ENCODE measurements around the gene DYNC1LI1.

Gene DYNC1LI1

GRCh38 chr3:32584660-32585059, 14.0 kb upstream of the DYNC1LI1 start:
- TF ChIP-seq MAX (IDR thresholded peaks at IDR 0.05) (no peak), TAF1 (IDR thresholded peaks at IDR 0.05; ENCODE audit: low read depth) (no peak), EGR1 (IDR thresholded peaks at IDR 0.05) (no peak), NFIC (IDR thresholded peaks at IDR 0.05) (no peak), TEAD4 (IDR thresholded peaks at IDR 0.05) (no peak), TCF12 (IDR thresholded peaks at IDR 0.05; ENCODE audit: low read depth) (no peak), FOXM1 (IDR thresholded peaks at IDR 0.05; ENCODE audit: borderline replicate concordance, low read depth) (no peak), EP300 (IDR thresholded peaks at IDR 0.05; ENCODE audit: borderline replicate concordance) (no peak), YY1 (IDR thresholded peaks at IDR 0.05; ENCODE audit: low read depth) (no peak), ZBTB7A (IDR thresholded peaks at IDR 0.05; ENCODE audit: low read depth) (no peak), CEBPB (IDR thresholded peaks at IDR 0.05) (no peak), CREB1 (IDR thresholded peaks at IDR 0.05; ENCODE audit: low read depth) (no peak), USF1 (IDR thresholded peaks at IDR 0.05) (no peak), RAD21 (IDR thresholded peaks at IDR 0.05; ENCODE audit: low read depth) (no peak)
- TF ChIP-seq, protein P1, sequence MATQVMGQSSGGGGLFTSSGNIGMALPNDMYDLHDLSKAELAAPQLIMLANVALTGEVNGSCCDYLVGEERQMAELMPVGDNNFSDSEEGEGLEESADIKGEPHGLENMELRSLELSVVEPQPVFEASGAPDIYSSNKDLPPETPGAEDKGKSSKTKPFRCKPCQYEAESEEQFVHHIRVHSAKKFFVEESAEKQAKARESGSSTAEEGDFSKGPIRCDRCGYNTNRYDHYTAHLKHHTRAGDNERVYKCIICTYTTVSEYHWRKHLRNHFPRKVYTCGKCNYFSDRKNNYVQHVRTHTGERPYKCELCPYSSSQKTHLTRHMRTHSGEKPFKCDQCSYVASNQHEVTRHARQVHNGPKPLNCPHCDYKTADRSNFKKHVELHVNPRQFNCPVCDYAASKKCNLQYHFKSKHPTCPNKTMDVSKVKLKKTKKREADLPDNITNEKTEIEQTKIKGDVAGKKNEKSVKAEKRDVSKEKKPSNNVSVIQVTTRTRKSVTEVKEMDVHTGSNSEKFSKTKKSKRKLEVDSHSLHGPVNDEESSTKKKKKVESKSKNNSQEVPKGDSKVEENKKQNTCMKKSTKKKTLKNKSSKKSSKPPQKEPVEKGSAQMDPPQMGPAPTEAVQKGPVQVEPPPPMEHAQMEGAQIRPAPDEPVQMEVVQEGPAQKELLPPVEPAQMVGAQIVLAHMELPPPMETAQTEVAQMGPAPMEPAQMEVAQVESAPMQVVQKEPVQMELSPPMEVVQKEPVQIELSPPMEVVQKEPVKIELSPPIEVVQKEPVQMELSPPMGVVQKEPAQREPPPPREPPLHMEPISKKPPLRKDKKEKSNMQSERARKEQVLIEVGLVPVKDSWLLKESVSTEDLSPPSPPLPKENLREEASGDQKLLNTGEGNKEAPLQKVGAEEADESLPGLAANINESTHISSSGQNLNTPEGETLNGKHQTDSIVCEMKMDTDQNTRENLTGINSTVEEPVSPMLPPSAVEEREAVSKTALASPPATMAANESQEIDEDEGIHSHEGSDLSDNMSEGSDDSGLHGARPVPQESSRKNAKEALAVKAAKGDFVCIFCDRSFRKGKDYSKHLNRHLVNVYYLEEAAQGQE (IDR thresholded peaks at IDR 0.05; ENCODE audit: low read depth) = no peak

DNA sequence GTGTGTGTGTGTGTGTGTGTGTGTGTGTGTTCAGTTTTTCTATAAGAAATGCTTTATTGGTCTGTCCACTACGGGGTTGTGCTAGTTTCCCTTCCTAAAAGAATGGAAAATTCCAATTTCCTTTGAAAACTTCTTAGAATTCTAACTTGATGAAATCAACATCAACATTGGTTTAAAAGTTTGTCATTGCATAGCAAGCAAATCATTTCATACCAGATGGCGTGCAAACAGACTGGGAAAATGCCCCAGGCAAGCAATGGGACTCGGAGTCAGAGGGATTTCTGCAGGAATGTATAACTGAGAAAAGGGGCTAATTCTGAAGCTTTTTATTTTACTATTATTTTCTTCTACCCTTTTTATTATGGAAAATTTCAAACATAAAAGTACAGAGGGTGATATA, 13.1 kb upstream of the DYNC1LI1 start:
- no peak for TF ChIP-seq CEBPB (IDR thresholded peaks at IDR 0.05)
- no peak for TF ChIP-seq FOXM1 (IDR thresholded peaks at IDR 0.05; ENCODE audit: borderline replicate concordance, low read depth)
- no peak for TF ChIP-seq YY1 (IDR thresholded peaks at IDR 0.05; ENCODE audit: low read depth)
- TF ChIP-seq TAF1 (IDR thresholded peaks at IDR 0.05; ENCODE audit: low read depth) = no peak
- TF ChIP-seq TEAD4 (IDR thresholded peaks at IDR 0.05) = no peak
- no peak for TF ChIP-seq USF1 (IDR thresholded peaks at IDR 0.05)
- TF ChIP-seq EGR1 (IDR thresholded peaks at IDR 0.05) = no peak
- no peak for TF ChIP-seq NFIC (IDR thresholded peaks at IDR 0.05)
- TF ChIP-seq RAD21 (IDR thresholded peaks at IDR 0.05; ENCODE audit: low read depth) = no peak
- no peak for TF ChIP-seq CREB1 (IDR thresholded peaks at IDR 0.05; ENCODE audit: low read depth)

DNA sequence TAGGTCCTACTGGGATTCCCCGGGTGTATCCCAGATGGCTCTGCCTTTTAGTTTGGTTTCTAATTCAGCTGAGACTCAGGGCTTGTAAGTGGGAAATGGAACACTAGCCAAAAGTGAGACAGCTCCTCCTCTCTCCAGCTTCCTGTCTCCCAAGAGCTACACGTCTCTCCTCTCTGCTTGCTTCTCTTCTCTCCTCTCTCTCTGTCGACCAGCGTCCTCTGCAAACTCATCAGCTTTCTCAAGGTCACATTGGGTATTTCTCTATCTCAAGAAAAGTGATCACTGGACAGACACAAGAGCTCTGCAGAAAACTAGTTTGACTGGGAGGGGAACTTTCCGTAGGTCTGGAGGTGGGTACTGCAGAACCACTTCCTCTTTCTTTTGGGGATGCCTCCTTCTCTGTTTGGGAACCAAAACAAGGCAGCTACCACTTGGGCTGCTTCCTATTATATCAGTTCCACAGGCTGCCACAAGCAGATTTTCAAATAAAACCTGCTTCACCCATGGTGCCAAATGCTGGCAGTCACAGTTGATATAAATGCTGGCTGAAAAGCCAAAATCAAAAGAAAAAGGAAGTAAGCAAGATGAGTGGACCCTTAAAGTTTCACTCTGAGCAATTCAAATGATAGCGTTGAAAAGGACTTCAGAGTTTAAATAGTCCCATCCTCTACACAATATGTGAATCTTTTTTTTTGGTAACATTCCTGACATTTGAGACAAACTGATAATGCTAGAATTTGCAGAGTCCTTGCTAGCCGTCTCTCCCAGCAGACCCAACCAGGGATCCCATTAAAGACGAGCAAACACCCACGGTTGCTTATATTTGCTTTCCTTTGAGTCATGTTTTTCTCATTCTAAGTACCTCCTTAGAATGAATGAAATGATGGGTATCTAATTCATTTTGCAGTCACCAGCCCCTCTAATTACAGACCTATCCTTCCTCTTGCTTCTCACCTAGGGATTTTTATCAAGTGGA, 7.2 kb upstream of the DYNC1LI1 start:
- TF ChIP-seq EGR1 (IDR thresholded peaks at IDR 0.05) (no peak), CEBPB (IDR thresholded peaks at IDR 0.05) (no peak), YY1 (IDR thresholded peaks at IDR 0.05; ENCODE audit: low read depth) (no peak), ZBTB7A (IDR thresholded peaks at IDR 0.05; ENCODE audit: low read depth) (no peak), TAF1 (IDR thresholded peaks at IDR 0.05; ENCODE audit: low read depth) (no peak), RAD21 (IDR thresholded peaks at IDR 0.05; ENCODE audit: low read depth) (no peak), TEAD4 (IDR thresholded peaks at IDR 0.05) (no peak), USF1 (IDR thresholded peaks at IDR 0.05) (no peak), EP300 (IDR thresholded peaks at IDR 0.05; ENCODE audit: borderline replicate concordance) (no peak), CREB1 (IDR thresholded peaks at IDR 0.05; ENCODE audit: low read depth) (no peak), NFIC (IDR thresholded peaks at IDR 0.05) (no peak), TCF12 (IDR thresholded peaks at IDR 0.05; ENCODE audit: low read depth) (no peak), MAX (IDR thresholded peaks at IDR 0.05) (no peak), FOXM1 (IDR thresholded peaks at IDR 0.05; ENCODE audit: borderline replicate concordance, low read depth) (no peak)
- TF ChIP-seq, protein P1 (IDR thresholded peaks at IDR 0.05; ENCODE audit: low read depth) = no peak

DNA sequence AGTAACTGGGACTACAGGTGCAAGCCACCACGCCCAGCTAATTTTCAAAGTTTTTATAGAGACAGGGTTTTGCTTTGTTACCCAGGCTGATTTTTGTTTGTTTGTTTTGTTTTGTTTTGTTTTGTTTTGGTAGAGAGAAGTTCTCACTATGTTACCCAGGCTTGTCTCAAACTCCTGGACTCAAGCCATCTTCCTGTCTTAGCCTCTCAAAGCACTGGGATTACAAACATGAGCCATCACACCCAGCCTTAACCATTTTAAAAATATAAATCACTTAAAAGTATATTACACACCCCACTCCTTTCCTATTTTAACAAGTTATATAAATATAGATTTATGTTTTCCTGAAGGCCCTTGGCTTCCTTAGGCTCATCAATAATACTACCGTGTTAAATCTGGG, 6.5 kb upstream of the DYNC1LI1 start:
- TF ChIP-seq NFIC (IDR thresholded peaks at IDR 0.05) = no peak
- TF ChIP-seq TAF1 (IDR thresholded peaks at IDR 0.05; ENCODE audit: low read depth) = no peak
- TF ChIP-seq USF1 (IDR thresholded peaks at IDR 0.05) = no peak
- TF ChIP-seq RAD21 (IDR thresholded peaks at IDR 0.05; ENCODE audit: low read depth) = no peak
- TF ChIP-seq TCF12 (IDR thresholded peaks at IDR 0.05; ENCODE audit: low read depth) = no peak
- TF ChIP-seq TEAD4 (IDR thresholded peaks at IDR 0.05) = no peak
